ENCODE measurements around the gene ERP29. TPM values are rescaled to one million over a fixed set of nuclear protein-coding genes. Genes with fewer than 3 reads are reported as not detected.

ERP29 gene
- total and polyA plus RNA-seq, 2 of the 13 experiments (the other 11 are each of a cell fraction or from before 2014, with no cell fraction given): 111 to 147 TPM

- TF ChIP-seq, protein P1, sequence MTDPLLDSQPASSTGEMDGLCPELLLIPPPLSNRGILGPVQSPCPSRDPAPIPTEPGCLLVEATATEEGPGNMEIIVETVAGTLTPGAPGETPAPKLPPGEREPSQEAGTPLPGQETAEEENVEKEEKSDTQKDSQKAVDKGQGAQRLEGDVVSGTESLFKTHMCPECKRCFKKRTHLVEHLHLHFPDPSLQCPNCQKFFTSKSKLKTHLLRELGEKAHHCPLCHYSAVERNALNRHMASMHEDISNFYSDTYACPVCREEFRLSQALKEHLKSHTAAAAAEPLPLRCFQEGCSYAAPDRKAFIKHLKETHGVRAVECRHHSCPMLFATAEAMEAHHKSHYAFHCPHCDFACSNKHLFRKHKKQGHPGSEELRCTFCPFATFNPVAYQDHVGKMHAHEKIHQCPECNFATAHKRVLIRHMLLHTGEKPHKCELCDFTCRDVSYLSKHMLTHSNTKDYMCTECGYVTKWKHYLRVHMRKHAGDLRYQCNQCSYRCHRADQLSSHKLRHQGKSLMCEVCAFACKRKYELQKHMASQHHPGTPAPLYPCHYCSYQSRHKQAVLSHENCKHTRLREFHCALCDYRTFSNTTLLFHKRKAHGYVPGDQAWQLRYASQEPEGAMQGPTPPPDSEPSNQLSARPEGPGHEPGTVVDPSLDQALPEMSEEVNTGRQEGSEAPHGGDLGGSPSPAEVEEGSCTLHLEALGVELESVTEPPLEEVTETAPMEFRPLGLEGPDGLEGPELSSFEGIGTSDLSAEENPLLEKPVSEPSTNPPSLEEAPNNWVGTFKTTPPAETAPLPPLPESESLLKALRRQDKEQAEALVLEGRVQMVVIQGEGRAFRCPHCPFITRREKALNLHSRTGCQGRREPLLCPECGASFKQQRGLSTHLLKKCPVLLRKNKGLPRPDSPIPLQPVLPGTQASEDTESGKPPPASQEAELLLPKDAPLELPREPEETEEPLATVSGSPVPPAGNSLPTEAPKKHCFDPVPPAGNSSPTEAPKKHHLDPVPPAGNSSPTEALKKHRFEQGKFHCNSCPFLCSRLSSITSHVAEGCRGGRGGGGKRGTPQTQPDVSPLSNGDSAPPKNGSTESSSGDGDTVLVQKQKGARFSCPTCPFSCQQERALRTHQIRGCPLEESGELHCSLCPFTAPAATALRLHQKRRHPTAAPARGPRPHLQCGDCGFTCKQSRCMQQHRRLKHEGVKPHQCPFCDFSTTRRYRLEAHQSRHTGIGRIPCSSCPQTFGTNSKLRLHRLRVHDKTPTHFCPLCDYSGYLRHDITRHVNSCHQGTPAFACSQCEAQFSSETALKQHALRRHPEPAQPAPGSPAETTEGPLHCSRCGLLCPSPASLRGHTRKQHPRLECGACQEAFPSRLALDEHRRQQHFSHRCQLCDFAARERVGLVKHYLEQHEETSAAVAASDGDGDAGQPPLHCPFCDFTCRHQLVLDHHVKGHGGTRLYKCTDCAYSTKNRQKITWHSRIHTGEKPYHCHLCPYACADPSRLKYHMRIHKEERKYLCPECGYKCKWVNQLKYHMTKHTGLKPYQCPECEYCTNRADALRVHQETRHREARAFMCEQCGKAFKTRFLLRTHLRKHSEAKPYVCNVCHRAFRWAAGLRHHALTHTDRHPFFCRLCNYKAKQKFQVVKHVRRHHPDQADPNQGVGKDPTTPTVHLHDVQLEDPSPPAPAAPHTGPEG (CRISPR knock-in tag; IDR thresholded peaks at IDR 0.05): peak; percentile 84
- TF ChIP-seq PRDM15 (CRISPR knock-in tag; IDR thresholded peaks at IDR 0.05): peak; percentile 48; the same call in 1 of the 2 replicates
- TF ChIP-seq ZBTB21 (CRISPR knock-in tag; IDR thresholded peaks at IDR 0.05): no peak
- TF ChIP-seq AKAP8 (CRISPR knock-in tag; IDR thresholded peaks at IDR 0.05): peak; percentile 60; the same call in 1 of the 2 replicates
- TF ChIP-seq SATB2 (CRISPR knock-in tag; IDR thresholded peaks at IDR 0.05): peak; percentile 54; the same call in 1 of the 2 replicates
- TF ChIP-seq, protein P2, sequence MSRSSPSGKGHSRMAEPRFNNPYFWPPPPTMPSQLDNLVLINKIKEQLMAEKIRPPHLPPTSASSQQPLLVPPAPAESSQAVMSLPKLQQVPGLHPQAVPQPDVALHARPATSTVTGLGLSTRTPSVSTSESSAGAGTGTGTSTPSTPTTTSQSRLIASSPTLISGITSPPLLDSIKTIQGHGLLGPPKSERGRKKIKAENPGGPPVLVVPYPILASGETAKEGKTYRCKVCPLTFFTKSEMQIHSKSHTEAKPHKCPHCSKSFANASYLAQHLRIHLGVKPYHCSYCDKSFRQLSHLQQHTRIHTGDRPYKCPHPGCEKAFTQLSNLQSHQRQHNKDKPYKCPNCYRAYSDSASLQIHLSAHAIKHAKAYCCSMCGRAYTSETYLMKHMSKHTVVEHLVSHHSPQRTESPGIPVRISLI (CRISPR knock-in tag; IDR thresholded peaks at IDR 0.05; ENCODE audit: borderline replicate concordance): no peak
- TF ChIP-seq, protein P3, sequence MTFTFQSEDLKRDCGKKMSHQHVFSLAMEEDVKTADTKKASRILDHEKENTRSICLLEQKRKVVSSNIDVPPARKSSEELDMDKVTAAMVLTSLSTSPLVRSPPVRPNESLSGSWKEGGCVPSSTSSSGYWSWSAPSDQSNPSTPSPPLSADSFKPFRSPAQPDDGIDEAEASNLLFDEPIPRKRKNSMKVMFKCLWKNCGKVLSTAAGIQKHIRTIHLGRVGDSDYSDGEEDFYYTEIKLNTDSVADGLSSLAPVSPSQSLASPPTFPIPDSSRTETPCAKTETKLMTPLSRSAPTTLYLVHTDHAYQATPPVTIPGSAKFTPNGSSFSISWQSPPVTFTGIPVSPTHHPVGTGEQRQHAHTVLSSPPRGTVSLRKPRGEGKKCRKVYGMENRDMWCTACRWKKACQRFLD (CRISPR knock-in tag; IDR thresholded peaks at IDR 0.05; ENCODE audit: borderline replicate concordance): 0 out of 2 replicates have a peak, but pooled peaks have one; percentile 25
- peak; percentile 12; the same call in 1 of the 2 replicates for TF ChIP-seq STAG1 (CRISPR knock-in tag; IDR thresholded peaks at IDR 0.05)
- no peak for TF ChIP-seq AKNA (CRISPR knock-in tag; IDR thresholded peaks at IDR 0.05; ENCODE audit: borderline replicate concordance)
Measured at GRCh38 chr12:112012775-112013600, at the start of gene ERP29, which contains the start of gene TMEM116 (continued).
